ENCODE measurements around the gene PCDHB5. TPM values are rescaled to one million over a fixed set of nuclear protein-coding genes. Genes with fewer than 3 reads are reported as not detected.
A peak's percentile ranks its signal among the peaks of the same experiment; 100 is the strongest.
"Not testable (repeated sequence)": the region's sequence is repeated elsewhere in the genome, so short reads cannot be mapped to it uniquely, and the experiment has no call there.

The PCDHB5 gene
- 20.4 and 23.8 TPM in 2 replicates for total RNA-seq (2014; rRNA removed; shearing (Covaris generic))

GRCh38 chr5:141135030-141135717 is at the start of gene PCDHB5:
TSS of gene PCDHB5 (plus strand) at chr5:141135206. CDS start at chr5:141135435, 229 bp downstream.
- H3K27me3 ChIP-seq: no peaks in the 10 kb centered on the region
- peak; percentile 55 to 81 for DNase-seq
- peak within 1 kb of the TSS; percentile 76 for H3K27ac ChIP-seq
- H3K4me3 ChIP-seq: peak within 1 kb of the TSS; percentile 70
- 0 out of 2 replicates have a peak, but pooled peaks cover 6% of the 10 kb centered on the region for H3K36me3 ChIP-seq
- no peaks in the 10 kb centered on the region for H3K9me3 ChIP-seq (replicated peaks)
- no peaks in the 10 kb centered on the region for H3K4me1 ChIP-seq

GRCh38 chr5:141094481-141095262 is 40.3 kb upstream of the PCDHB5 start, which contains the start of gene PCDHB2:
TSS of gene PCDHB2 (plus strand) at chr5:141094615. CDS start at chr5:141094791, 176 bp downstream.
- H3K4me1 ChIP-seq: no peaks in the 10 kb centered on the region
- no peaks in the 10 kb centered on the region for H3K27me3 ChIP-seq
- H3K9me3 ChIP-seq (replicated peaks): no peaks in the 10 kb centered on the region; the same call in 1 of the 2 replicates
- H3K36me3 ChIP-seq: peaks cover 5% of the 10 kb centered on the region
- peak within 1 kb of the TSS; percentile 65 for H3K4me3 ChIP-seq
- peak within 1 kb of the TSS; percentile 47 for H3K27ac ChIP-seq
- DNase-seq: peak; percentile 88 to 95

GRCh38 chr5:141095263-141095641 is 39.8 kb upstream of the PCDHB5 start:
- peak overlapping the region; percentile 65 for H3K4me3 ChIP-seq
- H3K9me3 ChIP-seq (replicated peaks): no peaks in the 10 kb centered on the region; the same call in 1 of the 2 replicates
- H3K27me3 ChIP-seq: no peaks in the 10 kb centered on the region
- no peak overlapping the region for H3K27ac ChIP-seq
- peak in 1 of 2 experiments; percentile 17 for DNase-seq
- no peaks in the 10 kb centered on the region for H3K4me1 ChIP-seq
- peaks cover 5% of the 10 kb centered on the region for H3K36me3 ChIP-seq

- H3K4me3 ChIP-seq; H3K27me3 ChIP-seq; DNase-seq; H3K27ac ChIP-seq; H3K4me1 ChIP-seq; H3K9me3 ChIP-seq (replicated peaks); H3K36me3 ChIP-seq: not testable (repeated sequence)
These were observed 38.8 kb upstream of the PCDHB5 start for GRCh38 chr5:141096181-141096580.

DNA sequence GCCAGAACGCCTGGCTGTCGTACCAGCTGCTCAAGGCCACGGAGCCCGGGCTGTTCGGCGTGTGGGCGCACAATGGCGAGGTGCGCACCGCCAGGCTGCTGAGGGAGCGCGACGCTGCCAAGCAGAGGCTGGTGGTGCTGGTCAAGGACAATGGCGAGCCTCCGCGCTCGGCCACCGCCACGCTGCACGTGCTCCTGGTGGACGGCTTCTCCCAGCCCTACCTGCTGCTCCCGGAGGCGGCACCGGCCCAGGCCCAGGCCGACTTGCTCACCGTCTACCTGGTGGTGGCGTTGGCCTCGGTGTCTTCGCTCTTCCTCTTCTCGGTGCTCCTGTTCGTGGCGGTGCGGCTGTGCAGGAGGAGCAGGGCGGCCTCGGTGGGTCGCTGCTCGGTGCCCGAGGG is 38.4 kb upstream of the PCDHB5 start:
- H3K27me3 ChIP-seq; H3K4me3 ChIP-seq; H3K36me3 ChIP-seq; DNase-seq; H3K9me3 ChIP-seq (replicated peaks); H3K4me1 ChIP-seq; H3K27ac ChIP-seq: not testable (repeated sequence)

GRCh38 chr5:141100243-141100805 is 34.7 kb upstream of the PCDHB5 start, which contains the start of gene PCDHB3:
TSS of gene PCDHB3 (plus strand) at chr5:141100473. CDS start at chr5:141100650, 177 bp downstream.
- no peaks in the 10 kb centered on the region; the same call in 1 of the 2 replicates for H3K9me3 ChIP-seq (replicated peaks)
- H3K4me1 ChIP-seq: no peaks in the 10 kb centered on the region
- no peaks in the 10 kb centered on the region for H3K27me3 ChIP-seq
- no peak within 1 kb of the TSS for H3K4me3 ChIP-seq
- no peak within 1 kb of the TSS for H3K27ac ChIP-seq
- no peak for DNase-seq
- H3K36me3 ChIP-seq: peaks cover 10% of the 10 kb centered on the region

DNA sequence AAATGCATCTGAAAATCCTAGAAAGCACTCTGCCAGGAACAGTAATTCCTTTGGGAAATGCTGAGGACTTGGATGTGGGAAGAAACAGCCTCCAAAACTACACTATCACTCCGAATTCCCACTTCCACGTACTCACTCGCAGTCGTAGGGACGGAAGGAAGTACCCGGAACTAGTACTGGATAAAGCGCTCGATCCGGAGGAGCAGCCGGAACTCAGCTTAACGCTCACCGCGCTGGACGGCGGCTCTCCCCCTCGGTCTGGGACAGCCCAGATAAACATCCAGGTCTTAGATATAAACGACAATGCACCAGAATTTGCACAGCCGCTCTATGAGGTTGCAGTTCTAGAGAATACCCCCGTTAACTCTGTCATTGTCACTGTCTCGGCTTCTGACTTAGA is 33.9 kb upstream of the PCDHB5 start:
- H3K4me1 ChIP-seq: no peaks in the 10 kb centered on the region
- H3K27ac ChIP-seq: no peak overlapping the region
- no peak for DNase-seq
- no peaks in the 10 kb centered on the region for H3K27me3 ChIP-seq
- H3K36me3 ChIP-seq: peaks cover 10% of the 10 kb centered on the region
- no peak overlapping the region for H3K4me3 ChIP-seq
- H3K9me3 ChIP-seq (replicated peaks): peaks cover 3% of the 10 kb centered on the region; the same call in 1 of the 2 replicates

GRCh38 chr5:141102070-141102469 is 32.9 kb upstream of the PCDHB5 start:
- H3K4me3 ChIP-seq; DNase-seq; H3K36me3 ChIP-seq; H3K4me1 ChIP-seq; H3K27me3 ChIP-seq; H3K9me3 ChIP-seq (replicated peaks); H3K27ac ChIP-seq: not testable (repeated sequence)

DNA sequence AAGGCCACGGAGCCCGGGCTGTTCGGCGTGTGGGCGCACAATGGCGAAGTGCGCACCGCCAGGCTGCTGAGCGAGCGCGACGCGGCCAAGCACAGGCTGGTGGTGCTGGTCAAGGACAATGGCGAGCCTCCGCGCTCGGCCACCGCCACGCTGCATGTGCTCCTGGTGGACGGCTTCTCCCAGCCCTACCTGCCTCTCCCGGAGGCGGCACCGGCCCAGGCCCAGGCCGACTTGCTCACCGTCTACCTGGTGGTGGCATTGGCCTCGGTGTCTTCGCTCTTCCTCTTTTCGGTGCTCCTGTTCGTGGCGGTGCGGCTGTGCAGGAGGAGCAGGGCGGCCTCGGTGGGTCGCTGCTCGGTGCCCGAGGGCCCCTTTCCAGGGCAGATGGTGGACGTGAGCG is 32.5 kb upstream of the PCDHB5 start:
- H3K27ac ChIP-seq; DNase-seq; H3K36me3 ChIP-seq; H3K9me3 ChIP-seq (replicated peaks); H3K4me3 ChIP-seq; H3K27me3 ChIP-seq; H3K4me1 ChIP-seq: not testable (repeated sequence)

- no peak overlapping the region for H3K27ac ChIP-seq
These were observed 29.7 kb upstream of the PCDHB5 start for GRCh38 chr5:141105350-141105749.

DNA sequence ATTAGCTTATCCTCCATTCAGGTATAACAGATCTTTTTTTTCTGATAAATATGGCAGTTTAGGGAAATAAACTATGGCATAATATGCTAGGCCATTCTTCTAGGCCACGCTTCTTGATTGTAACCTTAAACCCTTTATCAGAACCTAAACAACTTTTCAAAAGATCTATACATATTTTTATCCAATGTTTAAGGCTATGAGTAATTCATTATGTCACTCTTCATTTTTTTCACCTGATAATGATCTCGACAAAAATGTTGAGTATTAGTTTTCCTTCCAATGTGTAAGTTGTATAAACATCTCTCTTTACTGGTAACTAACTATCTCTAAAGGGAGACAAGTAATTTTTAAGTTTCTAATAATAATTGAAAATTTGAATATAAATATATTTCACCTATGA is 15.8 kb upstream of the PCDHB5 start:
- no peaks in the 10 kb centered on the region for H3K9me3 ChIP-seq (replicated peaks)

More at GRCh38 chr5:141105350-141105749, 29.7 kb upstream of the PCDHB5 start:
- no peak for DNase-seq
- Histone ChIP-seq H3K4me3 (no peak overlapping the region), H3K4me1 (no peaks in the 10 kb centered on the region), H3K36me3 (peaks cover 5% of the 10 kb centered on the region; the same call in 1 of the 2 replicates), H3K27me3 (no peaks in the 10 kb centered on the region), H3K9me3 (replicated peaks) (0 out of 2 replicates have a peak, but pooled peaks cover 3% of the 10 kb centered on the region)

DNA sequence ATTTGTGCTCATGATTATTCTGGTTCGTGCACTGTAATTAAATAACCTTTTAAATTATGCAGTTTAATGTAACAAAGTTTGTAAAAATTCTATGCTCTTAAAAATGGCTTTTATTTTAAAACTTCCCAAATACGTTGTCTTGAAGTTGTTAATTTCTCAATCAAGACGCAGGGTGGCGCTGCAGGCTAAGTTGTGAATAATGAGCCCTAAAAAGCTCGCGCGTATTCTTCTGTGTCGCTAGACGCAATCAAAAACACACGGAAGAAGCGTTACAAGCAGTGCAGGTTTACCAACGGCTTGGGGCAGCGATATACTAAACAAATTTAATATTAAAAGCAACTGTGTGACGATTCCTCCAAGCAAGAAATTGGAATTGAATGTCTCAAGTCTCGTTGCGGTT is 13.4 kb upstream of the PCDHB5 start, which contains the start of gene PCDHB4:
Gene PCDHB4, plus strand, starts transcription at position 256 of the 400 bp plus-strand sequence. CDS start 181 bp downstream, outside the sequence.
- DNase-seq: no peak
- no peak within 1 kb of the TSS for H3K27ac ChIP-seq
- H3K9me3 ChIP-seq (replicated peaks): no peaks in the 10 kb centered on the region
- H3K4me1 ChIP-seq: no peaks in the 10 kb centered on the region
- H3K36me3 ChIP-seq: no peaks in the 10 kb centered on the region; the same call in 1 of the 2 replicates
- no peaks in the 10 kb centered on the region for H3K27me3 ChIP-seq
- H3K4me3 ChIP-seq: no peak within 1 kb of the TSS

More for the DNA sequence above, 15.8 kb upstream of the PCDHB5 start:
- Histone ChIP-seq H3K4me1 (no peaks in the 10 kb centered on the region), H3K27me3 (no peaks in the 10 kb centered on the region), H3K36me3 (no peaks in the 10 kb centered on the region; the same call in 1 of the 2 replicates), H3K4me3 (no peak overlapping the region), H3K27ac (no peak overlapping the region)
- DNase-seq: no peak

- H3K4me3 ChIP-seq: no peak overlapping the region
- no peak for DNase-seq
- H3K36me3 ChIP-seq: no peaks in the 10 kb centered on the region; the same call in 1 of the 2 replicates
- H3K27ac ChIP-seq: no peak overlapping the region
- H3K27me3 ChIP-seq: no peaks in the 10 kb centered on the region
- no peaks in the 10 kb centered on the region for H3K9me3 ChIP-seq (replicated peaks)
- H3K4me1 ChIP-seq: no peaks in the 10 kb centered on the region
These were observed 13.0 kb upstream of the PCDHB5 start for GRCh38 chr5:141121985-141122384.

DNA sequence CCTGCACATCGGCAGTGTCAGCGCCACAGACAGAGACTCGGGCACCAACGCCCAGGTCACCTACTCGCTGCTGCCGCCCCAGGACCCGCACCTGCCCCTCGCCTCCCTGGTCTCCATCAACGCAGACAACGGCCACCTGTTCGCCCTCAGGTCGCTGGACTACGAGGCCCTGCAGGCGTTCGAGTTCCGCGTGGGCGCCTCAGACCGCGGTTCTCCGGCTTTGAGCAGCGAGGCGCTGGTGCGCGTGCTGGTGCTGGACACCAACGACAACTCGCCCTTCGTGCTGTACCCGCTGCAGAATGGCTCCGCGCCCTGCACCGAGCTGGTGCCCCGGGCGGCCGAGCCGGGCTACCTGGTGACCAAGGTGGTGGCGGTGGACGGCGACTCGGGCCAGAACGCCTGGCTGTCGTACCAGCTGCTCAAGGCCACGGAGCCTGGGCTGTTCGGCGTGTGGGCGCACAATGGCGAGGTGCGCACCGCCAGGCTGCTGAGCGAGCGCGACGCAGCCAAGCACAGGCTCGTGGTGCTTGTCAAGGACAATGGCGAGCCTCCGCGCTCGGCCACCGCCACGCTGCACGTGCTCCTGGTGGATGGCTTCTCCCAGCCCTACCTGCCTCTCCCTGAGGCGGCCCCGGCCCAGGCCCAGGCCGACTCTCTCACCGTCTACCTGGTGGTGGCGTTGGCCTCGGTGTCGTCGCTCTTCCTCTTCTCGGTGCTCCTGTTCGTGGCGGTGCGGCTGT is 11.4 kb upstream of the PCDHB5 start:
- not testable (repeated sequence) for H3K4me3 ChIP-seq; H3K27me3 ChIP-seq; H3K4me1 ChIP-seq; H3K27ac ChIP-seq; H3K9me3 ChIP-seq (replicated peaks); DNase-seq; H3K36me3 ChIP-seq
